Measurements from ENCODE around the gene CA14.

- TF ChIP-seq, protein P1, sequence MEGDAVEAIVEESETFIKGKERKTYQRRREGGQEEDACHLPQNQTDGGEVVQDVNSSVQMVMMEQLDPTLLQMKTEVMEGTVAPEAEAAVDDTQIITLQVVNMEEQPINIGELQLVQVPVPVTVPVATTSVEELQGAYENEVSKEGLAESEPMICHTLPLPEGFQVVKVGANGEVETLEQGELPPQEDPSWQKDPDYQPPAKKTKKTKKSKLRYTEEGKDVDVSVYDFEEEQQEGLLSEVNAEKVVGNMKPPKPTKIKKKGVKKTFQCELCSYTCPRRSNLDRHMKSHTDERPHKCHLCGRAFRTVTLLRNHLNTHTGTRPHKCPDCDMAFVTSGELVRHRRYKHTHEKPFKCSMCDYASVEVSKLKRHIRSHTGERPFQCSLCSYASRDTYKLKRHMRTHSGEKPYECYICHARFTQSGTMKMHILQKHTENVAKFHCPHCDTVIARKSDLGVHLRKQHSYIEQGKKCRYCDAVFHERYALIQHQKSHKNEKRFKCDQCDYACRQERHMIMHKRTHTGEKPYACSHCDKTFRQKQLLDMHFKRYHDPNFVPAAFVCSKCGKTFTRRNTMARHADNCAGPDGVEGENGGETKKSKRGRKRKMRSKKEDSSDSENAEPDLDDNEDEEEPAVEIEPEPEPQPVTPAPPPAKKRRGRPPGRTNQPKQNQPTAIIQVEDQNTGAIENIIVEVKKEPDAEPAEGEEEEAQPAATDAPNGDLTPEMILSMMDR (IDR thresholded peaks at IDR 0.05), result no peak; the same call in 1 of the 2 replicates
- TF ChIP-seq RCOR1 (IDR thresholded peaks at IDR 0.05; ENCODE audit: low read length), result no peak; the same call in 1 of the 2 replicates
- TF ChIP-seq MXI1 (IDR thresholded peaks at IDR 0.05; ENCODE audit: low read depth, low read length), result no peak
- TF ChIP-seq, protein P2, sequence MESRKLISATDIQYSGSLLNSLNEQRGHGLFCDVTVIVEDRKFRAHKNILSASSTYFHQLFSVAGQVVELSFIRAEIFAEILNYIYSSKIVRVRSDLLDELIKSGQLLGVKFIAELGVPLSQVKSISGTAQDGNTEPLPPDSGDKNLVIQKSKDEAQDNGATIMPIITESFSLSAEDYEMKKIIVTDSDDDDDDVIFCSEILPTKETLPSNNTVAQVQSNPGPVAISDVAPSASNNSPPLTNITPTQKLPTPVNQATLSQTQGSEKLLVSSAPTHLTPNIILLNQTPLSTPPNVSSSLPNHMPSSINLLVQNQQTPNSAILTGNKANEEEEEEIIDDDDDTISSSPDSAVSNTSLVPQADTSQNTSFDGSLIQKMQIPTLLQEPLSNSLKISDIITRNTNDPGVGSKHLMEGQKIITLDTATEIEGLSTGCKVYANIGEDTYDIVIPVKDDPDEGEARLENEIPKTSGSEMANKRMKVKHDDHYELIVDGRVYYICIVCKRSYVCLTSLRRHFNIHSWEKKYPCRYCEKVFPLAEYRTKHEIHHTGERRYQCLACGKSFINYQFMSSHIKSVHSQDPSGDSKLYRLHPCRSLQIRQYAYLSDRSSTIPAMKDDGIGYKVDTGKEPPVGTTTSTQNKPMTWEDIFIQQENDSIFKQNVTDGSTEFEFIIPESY (IDR thresholded peaks at IDR 0.05; ENCODE audit: borderline replicate concordance, low read depth), result no peak
- no peak for TF ChIP-seq EZH2phosphoT487 (IDR thresholded peaks at IDR 0.05; ENCODE audit: borderline replicate concordance, low read depth)
- no peak for TF ChIP-seq ELF1 (IDR thresholded peaks at IDR 0.05)
- no peak for TF ChIP-seq SMC3 (IDR thresholded peaks at IDR 0.05; ENCODE audit: low read depth, low read length)
- no peak for TF ChIP-seq GABPA (IDR thresholded peaks at IDR 0.05; ENCODE audit: low read depth)
- TF ChIP-seq SIN3A (IDR thresholded peaks at IDR 0.05; ENCODE audit: borderline replicate concordance, low read depth, low read length), result no peak
- TF ChIP-seq JUND (IDR thresholded peaks at IDR 0.05), result no peak
- TF ChIP-seq, protein P3, sequence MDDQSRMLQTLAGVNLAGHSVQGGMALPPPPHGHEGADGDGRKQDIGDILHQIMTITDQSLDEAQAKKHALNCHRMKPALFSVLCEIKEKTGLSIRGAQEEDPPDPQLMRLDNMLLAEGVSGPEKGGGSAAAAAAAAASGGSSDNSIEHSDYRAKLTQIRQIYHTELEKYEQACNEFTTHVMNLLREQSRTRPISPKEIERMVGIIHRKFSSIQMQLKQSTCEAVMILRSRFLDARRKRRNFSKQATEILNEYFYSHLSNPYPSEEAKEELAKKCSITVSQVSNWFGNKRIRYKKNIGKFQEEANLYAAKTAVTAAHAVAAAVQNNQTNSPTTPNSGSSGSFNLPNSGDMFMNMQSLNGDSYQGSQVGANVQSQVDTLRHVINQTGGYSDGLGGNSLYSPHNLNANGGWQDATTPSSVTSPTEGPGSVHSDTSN (IDR thresholded peaks at IDR 0.05), result no peak
- no peak for TF ChIP-seq POLR2AphosphoS5 (IDR thresholded peaks at IDR 0.05; ENCODE audit: low read depth, low read length)
- no peak for TF ChIP-seq TAF1 (IDR thresholded peaks at IDR 0.05; ENCODE audit: borderline replicate concordance, low read depth, low read length)
These were observed 20.9 kb upstream of the CA14 start for GRCh38 chr1:150236614-150237100.
